GM18526 (cell line): ENCODE results near the gene CNTNAP2.

Source experiments
- POLR2A ChIP-seq: IDR thresholded peaks from 3 replicates; pipeline ENCODE4 v1.6.1; 2011; ENCODE audit not compliant: insufficient read length; ENCODE audit errors: extremely low read depth

The CNTNAP2 gene

DNA sequence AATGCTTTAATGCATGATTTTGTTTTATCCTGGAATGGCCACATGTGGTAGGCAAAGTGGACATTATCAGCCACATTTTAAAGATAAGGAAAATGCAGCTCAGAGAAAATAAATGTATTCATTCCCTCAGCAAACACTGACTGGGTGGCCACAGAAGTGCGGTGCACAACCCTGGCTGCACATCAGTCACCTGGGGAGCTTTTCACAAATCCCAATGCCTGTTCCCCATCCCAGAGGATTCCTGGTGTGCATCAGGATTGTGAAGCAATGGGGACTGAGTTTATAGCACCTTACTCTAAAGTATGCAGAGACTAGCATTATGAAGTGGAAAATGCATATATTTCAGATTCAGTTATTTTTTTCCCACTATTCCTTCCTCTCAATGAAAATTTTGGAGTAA lies 2280.5 kb downstream of the CNTNAP2 start:
- TF ChIP-seq POLR2A, result no peak

DNA sequence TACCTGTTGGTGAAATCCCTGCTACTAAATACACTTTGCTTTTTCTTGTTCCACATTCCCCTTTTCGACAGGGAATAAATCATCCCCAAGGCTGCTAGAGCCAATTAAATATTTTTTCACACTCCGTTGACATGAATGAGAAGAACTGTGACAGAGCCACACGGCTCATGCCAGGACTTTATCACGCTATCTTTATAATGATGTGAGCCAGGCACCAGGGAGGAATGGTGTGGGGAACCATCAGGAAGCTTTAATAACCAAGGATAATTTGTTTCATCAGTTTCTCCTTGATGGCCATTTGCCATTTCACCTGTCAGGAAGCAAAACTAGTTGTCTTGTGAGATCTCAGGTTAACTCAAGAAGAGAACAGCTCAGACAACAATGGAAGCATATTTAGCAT lies 2280.9 kb downstream of the CNTNAP2 start:
- TF ChIP-seq POLR2A, result no peak

DNA sequence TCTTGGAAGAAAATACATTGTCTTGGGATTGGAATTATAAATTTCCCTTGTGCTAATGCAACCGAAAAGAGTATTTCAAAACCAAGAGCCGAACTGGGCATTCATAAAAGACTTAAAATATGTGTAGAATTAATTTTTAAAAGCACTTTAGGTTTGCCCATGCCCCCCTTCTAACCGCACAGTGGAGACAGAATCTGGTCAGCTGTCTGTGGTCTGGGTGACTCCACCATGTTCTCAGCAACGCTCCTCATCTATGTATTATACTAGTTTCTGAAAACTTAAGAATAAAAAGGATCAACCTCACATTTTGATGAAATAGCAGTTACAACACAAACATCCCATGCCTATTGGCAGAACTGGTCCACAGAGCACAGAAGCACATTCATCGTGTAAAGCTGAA lies 2281.4 kb downstream of the CNTNAP2 start:
- TF ChIP-seq POLR2A, result no peak

DNA sequence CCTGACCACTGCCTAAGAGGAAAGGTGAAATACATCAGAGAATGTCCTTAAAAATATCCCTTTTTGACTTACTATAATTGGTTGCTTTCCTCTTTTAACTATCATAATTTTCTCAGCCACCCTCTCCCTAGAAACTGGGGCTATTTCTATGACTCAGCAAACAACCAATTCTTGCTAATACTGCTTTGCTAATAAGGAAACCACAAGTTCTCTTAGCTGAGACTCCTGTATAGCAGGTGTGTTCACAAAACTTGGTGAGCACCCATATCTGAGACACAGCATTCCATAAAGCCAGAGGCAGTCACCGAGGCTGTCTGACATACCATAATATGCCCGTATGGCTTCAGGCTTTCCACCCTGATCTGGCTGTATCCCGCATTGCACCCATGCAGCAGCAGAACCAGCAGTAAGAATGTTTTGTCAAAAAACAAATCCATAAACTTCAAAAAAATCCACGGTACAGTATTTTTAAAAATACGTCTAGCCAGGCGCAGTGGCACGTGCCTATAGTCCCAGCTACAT lies 2282.3 kb downstream of the CNTNAP2 start:
- no peak for TF ChIP-seq POLR2A

DNA sequence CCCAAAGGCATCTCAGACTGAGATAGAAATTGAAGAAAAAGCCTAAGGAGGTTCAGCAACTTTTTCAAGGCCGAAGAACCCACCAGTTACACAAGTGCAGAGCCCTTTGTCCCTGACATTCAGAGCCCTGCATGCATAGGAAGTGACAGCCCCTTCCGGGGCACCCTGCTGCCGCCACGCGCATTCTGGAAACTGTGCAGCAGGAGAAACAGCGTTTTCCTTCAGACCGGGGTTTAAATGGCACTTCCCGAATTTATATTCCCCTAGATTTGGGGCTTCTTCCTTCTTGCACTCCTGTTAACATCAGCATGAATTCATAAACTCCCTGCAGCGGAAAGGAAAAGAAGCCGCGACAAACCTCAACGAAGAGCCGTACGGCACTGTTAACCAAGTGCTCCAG lies 2283.5 kb downstream of the CNTNAP2 start:
- no peak for TF ChIP-seq POLR2A

DNA sequence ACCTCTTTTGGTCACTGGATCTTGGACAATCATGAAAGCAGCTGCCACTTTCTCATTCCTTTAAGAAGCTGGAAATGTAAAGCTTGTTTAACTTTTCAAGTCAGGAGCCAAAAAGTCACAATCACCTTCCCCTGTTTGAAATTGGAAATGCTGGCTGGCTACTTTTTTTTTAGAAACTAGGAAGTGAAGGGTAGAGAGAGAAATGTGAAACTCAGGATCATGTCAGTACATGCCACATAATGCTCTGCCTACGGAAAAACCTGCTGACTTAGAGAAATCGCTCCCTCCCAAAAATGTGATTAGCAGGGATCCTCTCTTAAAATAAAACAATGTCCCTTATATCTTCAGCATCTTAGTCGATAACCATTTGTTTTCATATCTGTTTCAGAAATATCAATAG lies 2285.6 kb downstream of the CNTNAP2 start:
- no peak for TF ChIP-seq POLR2A

DNA sequence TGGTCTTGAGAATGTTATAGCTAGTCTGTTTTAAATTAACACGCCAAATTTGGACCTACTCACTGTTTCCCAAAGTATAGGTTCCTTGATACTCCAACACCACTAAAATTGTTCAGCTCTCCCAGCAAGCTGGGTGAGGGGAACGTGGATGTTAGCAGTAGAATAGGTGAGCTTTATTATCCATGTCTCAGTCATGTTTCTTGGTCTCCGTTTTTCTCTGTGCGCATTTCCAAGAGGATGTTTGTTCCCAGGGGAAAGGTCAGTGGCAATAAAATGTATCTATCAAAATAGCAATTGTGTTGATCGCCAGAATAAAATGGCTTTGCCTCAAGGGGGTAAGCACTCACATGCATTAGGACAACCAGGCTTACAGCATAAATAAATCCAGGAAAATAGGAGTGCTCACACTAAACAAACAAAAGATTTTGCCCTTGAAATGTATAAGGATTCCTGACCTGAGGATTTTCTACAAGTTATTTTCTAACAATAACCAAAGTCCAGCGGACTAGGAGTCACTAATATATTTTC lies 2286.9 kb downstream of the CNTNAP2 start:
- TF ChIP-seq POLR2A, result no peak

DNA sequence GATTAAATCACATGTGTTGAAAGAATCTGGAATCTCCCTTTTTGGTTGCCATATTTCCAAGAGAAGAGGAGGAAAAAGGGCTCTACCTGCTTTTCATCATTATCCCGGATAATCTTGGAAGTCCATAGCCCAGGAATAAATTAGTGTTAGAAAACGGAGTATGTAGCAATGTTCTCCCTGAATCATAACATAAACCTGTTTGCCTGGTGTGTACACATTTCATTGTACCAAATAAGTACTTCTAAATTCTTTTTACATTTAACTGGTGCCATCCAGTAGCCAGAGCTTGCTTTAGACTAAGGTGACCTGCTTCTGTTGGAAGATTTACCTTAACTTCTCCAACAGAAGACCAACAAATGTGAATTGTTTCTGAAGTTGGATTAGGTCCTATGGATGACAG lies 2291.7 kb downstream of the CNTNAP2 start:
- TF ChIP-seq POLR2A, result no peak

DNA sequence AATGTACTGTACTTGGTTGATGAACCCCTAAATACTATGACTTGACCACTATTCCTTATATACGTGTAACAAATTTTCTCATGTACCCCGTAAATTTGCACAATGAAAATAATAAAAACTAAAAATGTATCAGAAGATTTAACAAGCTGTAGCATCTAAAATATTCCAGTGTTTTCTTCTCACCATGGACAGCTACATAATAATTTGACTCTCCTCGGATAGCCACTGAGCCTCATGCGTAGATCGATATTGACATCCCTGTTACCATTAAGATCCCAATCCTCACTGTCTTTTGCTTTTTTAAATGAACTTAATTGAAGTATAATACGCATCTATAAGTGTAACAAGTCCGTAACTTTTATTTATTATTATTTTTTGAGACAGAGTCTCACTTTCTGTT lies 2294.3 kb downstream of the CNTNAP2 start:
- no peak for TF ChIP-seq POLR2A

DNA sequence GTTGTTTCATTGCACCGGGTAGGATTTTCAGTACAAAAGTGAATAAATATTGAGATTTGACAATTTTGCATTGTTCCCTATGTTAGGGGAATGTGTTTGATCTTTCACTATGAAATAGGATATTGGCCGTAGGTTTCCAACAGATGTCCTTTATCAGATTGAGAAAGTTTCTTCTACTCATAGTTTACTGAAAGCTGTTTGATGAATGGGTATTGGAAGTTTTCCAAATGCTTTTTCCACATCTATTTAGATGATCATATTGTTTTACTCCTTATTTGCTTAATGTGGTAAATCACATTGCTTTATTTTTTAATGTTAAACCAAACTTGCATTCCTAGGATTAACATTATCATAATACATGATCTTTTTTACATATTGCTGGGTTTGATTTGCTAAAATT lies 2296.1 kb downstream of the CNTNAP2 start:
- no peak for TF ChIP-seq POLR2A

DNA sequence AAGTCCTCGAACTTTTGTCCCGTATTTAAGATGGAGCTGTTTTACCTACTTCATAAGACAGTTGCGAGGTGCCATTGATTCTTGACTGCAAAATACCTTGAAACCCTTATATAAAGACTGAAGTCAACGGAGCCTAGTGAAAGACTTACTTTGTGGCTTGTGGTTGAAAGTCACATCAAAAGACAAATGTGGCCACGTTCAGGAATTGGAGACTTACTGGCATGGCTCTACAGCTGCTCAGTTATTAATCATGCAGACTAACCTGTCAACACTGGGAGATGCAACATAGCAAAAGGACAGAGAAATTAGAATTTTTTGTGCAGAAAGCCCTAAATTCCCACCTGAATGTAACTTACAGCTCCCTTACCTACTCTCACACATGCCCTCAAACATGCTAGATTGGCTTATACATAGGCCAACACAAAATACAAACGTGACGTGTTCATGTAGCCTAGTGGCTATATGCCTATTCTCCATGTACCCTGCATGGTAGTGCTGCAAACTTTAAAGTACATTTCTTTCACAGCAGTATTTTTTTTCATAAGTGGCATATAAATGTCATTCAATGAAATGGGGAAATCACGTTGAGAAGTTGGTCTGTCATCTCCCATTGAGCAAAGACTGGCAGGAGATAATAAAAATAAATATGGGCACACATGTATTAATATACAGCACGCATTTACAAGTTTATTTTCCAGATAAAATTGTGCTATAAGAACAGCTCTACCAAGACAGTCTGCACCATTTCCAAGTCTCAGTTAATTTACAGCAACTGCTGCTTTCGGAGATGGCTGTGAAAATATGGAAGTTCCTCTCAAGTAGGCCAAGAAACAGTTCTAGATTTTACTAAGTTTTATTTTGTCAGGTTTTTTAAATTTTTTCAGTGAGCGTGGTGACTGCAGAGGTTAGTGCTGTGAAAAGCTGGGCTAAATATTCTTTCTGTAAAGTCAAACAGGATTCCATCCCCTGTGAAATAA lies 2303.5 kb downstream of the CNTNAP2 start:
- no peak for TF ChIP-seq POLR2A

DNA sequence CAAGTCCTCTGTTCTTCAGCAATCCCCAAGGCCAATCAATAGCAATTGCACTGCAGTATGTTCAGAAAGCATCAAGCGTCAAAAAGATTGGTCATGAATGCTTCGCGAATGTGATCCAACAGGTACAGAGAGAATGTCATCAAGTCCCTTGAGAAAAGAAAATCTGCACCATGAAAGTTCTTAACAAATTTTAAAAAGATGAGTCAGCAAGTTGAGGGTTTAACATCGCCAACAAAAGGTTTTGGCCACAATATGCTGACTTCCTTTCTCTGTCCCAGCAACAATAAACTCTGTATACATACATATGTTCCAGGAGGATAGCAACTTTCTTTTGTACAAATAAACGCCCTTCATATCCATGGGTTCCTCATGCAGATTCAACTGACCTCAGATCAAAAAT lies 2305.4 kb downstream of the CNTNAP2 start:
- no peak for TF ChIP-seq POLR2A

DNA sequence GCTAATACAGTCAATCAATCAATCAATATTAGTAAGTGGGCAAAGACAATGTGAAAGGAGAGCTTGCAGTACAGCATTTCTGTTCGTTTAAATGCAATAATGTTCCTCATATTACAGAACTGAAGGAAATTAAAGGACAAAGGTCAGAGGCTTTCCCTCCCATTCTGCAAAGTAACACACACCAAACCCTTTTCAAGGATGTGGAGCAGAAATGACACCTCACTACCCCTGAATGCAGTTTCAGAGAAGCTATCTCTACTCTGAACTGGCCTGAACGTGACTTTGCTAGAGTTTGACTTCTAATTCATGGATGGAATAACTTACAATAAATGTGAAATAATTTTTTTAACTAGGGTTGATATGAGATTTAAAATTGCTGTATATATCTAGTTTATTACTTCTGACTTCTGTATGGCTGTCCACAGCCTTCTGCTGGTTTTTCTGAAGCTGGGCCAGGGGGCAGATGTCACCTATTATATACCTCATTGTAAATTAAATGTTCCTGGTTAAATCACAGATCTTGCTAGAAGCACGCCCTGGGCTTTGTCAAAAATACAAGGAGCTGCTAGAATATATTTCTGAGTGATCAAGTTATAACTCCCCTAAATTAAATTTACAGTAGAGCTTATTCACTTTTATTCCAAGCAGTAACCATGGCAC lies 2317.1 kb downstream of the CNTNAP2 start:
- TF ChIP-seq POLR2A, result no peak

DNA sequence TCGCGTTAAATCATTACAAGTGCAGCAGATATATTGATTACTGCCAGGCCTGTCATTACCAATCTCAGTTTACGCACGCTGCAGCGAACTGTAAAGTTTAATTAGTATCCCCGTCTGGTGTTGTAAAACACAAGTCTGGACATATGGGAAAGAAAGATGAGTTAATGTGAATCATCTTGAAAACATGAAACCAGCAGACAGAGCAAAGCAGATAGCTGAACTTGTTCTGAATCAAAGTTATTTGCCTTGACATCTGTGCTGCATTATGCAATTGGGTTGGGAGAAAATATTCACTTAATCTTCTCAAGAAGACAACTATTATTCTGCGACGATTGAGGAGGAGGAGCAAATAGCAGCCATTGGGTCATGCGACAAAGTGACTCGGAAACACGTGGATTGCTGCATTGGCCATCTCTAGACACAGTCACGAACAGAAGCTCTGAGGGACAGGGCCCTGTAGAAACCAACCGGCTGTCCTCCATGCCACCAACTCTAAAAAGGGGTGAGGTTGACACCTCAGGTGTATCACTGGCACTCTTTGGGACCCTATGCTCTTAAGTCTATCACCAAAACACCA lies 2317.7 kb downstream of the CNTNAP2 start:
- no peak for TF ChIP-seq POLR2A

DNA sequence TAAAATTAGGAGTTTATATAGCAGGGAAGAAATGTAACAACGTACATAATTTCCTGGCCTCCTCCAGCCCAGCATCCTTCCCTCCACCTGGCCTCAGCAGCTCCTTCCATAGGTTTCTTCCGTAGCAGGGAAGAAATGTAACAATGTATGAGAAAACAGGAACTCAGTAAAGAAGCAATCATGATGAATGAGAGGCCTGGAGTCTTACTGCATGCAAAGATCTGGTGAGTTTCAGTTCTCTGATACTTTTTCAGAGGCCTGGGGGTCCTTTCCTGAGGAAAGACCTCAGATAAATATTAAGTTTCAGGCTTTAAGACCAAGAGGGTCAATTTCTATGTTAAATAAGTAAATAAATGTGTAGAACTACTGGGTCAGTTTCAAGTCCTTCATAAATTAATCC lies 2318.3 kb downstream of the CNTNAP2 start:
- no peak for TF ChIP-seq POLR2A

DNA sequence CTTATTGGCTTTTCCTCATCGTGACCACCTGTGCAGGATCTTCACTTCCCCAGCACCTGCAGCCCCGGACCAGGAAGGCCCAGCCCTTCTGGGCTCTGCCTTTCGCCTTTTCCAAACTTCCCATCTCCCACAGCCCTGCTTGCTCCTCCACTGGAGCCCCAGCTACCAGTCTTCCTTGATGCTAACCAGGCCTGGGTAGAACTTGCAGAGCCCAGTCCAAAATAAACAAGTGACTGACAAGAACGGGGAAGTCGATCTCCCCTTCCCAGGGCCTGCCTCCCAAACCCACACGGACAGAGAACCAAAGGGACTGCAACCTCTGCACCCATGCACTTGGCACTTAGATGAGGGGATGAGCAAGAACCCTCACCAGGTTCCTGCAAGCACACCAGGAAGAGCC lies 2319.1 kb downstream of the CNTNAP2 start:
- TF ChIP-seq POLR2A, result no peak
